Mammary epithelial cell (primary cell): ENCODE measurements around the gene SDK1.

Source experiments
- CTCF ChIP-seq, 2 donors: IDR thresholded peaks in 1 of 2; conservative IDR thresholded peaks in 1 of 2; 2 replicates each; pipeline ENCODE4 v1.5.1; 2011 to 2012; ENCODE audit warnings: inconsistent platforms in 2 of 2, low read length in 2 of 2, mild to moderate bottlenecking in 2 of 2, control low read depth in 1 of 2, low read depth in 1 of 2; ENCODE audit not compliant: insufficient read depth in 1 of 2; ENCODE audit errors: extremely low read depth in 1 of 2
- EZH2 ChIP-seq: IDR thresholded peaks from 2 replicates; pipeline ENCODE4 v1.6.1; 2012; ENCODE audit warnings: low read length, inconsistent platforms, borderline replicate concordance

- TF ChIP-seq CTCF (conservative IDR thresholded peaks at IDR 0.05 in 1 of 2, IDR thresholded peaks at IDR 0.05 in 1 of 2; ENCODE audit: extremely low read depth in 1 of 2, insufficient read depth in 1 of 2, low read depth in 1 of 2, low read length in 2 of 2) (no peak), EZH2 (no peak)
These were observed 48.1 kb downstream of the SDK1 start for GRCh38 chr7:3349126-3349525.
